ENCODE data around the gene USPL1.
A peak's percentile ranks its signal among the peaks of the same experiment; 100 is the strongest.

Gene USPL1

GRCh38 chr13:30570691-30571090 is 47.0 kb upstream of the USPL1 start:
- Histone ChIP-seq H3K27ac (ENCODE audit: extremely low read depth, low read depth, low read length) (no peak overlapping the region), H3K4me3 (ENCODE audit: low read depth, low read length) (no peak overlapping the region), H3K36me3 (ENCODE audit: control insufficient read depth in 2 of 2, insufficient read depth in 1 of 2, low read length in 2 of 2) (no peaks in the 10 kb centered on the region), H3K4me1 (ENCODE audit: control insufficient read depth, insufficient read depth, low read length) (no peaks in the 10 kb centered on the region; the same call in 1 of the 2 replicates), H3K9me3 (ENCODE audit: control insufficient read depth, insufficient read depth, low read depth, low read length) (no peaks in the 10 kb centered on the region)
- ChIA-PET POLR2A (interaction anchor here (0.6 kb wide), 1 partner anchor 37 kb away, joined by 5 read pairs; no protein-coding TSS in a partner anchor), CTCF (no interaction called here)
- TF ChIP-seq ZNF266 (tag by site-specific recombination; IDR thresholded peaks at IDR 0.05; ENCODE audit: low read depth), result no peak
- no peak for TF ChIP-seq ZNF571 (tag by site-specific recombination; IDR thresholded peaks at IDR 0.05)
- TF ChIP-seq HOXD13 (CRISPR knock-in tag; IDR thresholded peaks at IDR 0.05; ENCODE audit: borderline replicate concordance), result no peak
- TF ChIP-seq ZNF132 (tag by site-specific recombination; IDR thresholded peaks at IDR 0.05; ENCODE audit: borderline replicate concordance), result no peak
- TF ChIP-seq ZNF37A (tag by site-specific recombination; IDR thresholded peaks at IDR 0.05), result no peak
- TF ChIP-seq ZNF112 (tag by site-specific recombination; IDR thresholded peaks at IDR 0.05), result no peak

- TF ChIP-seq ZNF654 (tag by site-specific recombination; IDR thresholded peaks at IDR 0.05; ENCODE audit: low read depth), result peak; percentile 19; the same call in 1 of the 2 replicates
- TF ChIP-seq ZNF335 (tag by site-specific recombination; conservative IDR thresholded peaks at IDR 0.05), result 0 out of 2 replicates have a peak, but pooled peaks have one; percentile 23
- TF ChIP-seq ZNF404 (tag by site-specific recombination; IDR thresholded peaks at IDR 0.05), result no peak
Measured at GRCh38 chr13:30572859-30573275, 44.9 kb upstream of the USPL1 start.

DNA sequence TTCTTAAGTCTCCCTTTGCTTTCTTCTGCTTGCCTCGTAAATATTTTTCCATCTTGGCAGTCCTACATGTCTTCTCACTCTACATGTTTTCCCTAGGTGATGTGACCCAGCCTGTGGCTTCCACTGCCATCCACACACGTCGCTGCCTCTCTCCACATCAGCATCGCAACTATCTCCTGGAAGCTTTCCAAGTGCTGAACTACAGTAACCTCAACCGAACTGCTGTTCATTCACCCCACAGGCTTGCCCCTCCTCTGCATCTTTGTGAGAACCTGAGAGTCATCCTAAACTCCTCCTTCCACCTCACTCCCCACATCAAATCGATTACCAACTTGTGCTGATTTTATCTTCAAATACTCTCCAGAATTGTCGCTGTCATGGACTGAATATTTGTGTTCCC is 41.2 kb upstream of the USPL1 start:
- no peak overlapping the region for H3K4me3 ChIP-seq (ENCODE audit: low read depth, low read length)
- no peak overlapping the region for H3K27ac ChIP-seq (ENCODE audit: extremely low read depth, low read depth, low read length)
- no peaks in the 10 kb centered on the region for H3K36me3 ChIP-seq (ENCODE audit: control insufficient read depth in 2 of 2, insufficient read depth in 1 of 2, low read length in 2 of 2)
- no peaks in the 10 kb centered on the region; the same call in 1 of the 2 replicates for H3K4me1 ChIP-seq (ENCODE audit: control insufficient read depth, insufficient read depth, low read length)
- no peaks in the 10 kb centered on the region for H3K9me3 ChIP-seq (ENCODE audit: control insufficient read depth, insufficient read depth, low read depth, low read length)
- ChIA-PET POLR2A (interaction anchor here (0.6 to 0.9 kb wide), 3 partner anchors 39 to 41 kb away, joined by 3 to 4 read pairs (median 3); partner anchors contain the start of gene USPL1), CTCF (no interaction called here)
- TF ChIP-seq ZSCAN18 (tag by site-specific recombination; IDR thresholded peaks at IDR 0.05) (no peak), ZNF530 (tag by site-specific recombination; IDR thresholded peaks at IDR 0.05; ENCODE audit: low read depth) (no peak), ZNF354C (tag by site-specific recombination; IDR thresholded peaks at IDR 0.05; ENCODE audit: borderline replicate concordance, low read depth) (no peak), ZNF701 (tag by site-specific recombination; IDR thresholded peaks at IDR 0.05) (no peak), ZFP41 (tag by site-specific recombination; IDR thresholded peaks at IDR 0.05; ENCODE audit: borderline replicate concordance) (no peak), ZNF645 (tag by site-specific recombination; IDR thresholded peaks at IDR 0.05) (no peak), ZNF660 (tag by site-specific recombination; IDR thresholded peaks at IDR 0.05) (no peak), ZFP3 (tag by site-specific recombination; IDR thresholded peaks at IDR 0.05; ENCODE audit: low read depth) (no peak), ZNF558 (tag by site-specific recombination; IDR thresholded peaks at IDR 0.05) (no peak), ZNF211 (tag by site-specific recombination; IDR thresholded peaks at IDR 0.05; ENCODE audit: low read depth) (no peak), KLF7 (tag by site-specific recombination; IDR thresholded peaks at IDR 0.05; ENCODE audit: borderline replicate concordance) (no peak), ZNF837 (tag by site-specific recombination; IDR thresholded peaks at IDR 0.05) (no peak), ZNF555 (tag by site-specific recombination; conservative IDR thresholded peaks at IDR 0.05) (no peak), HIC1 (tag by site-specific recombination; IDR thresholded peaks at IDR 0.05) (no peak)

More at GRCh38 chr13:30572859-30573275, 44.9 kb upstream of the USPL1 start:
- no peaks in the 10 kb centered on the region for H3K36me3 ChIP-seq (ENCODE audit: control insufficient read depth in 2 of 2, insufficient read depth in 1 of 2, low read length in 2 of 2)
- H3K9me3 ChIP-seq (ENCODE audit: control insufficient read depth, insufficient read depth, low read depth, low read length), result no peaks in the 10 kb centered on the region
- H3K27ac ChIP-seq (ENCODE audit: extremely low read depth, low read depth, low read length), result no peak overlapping the region
- no peak overlapping the region for H3K4me3 ChIP-seq (ENCODE audit: low read depth, low read length)
- ChIA-PET POLR2A (no interaction called here), CTCF (no interaction called here)
- no peaks in the 10 kb centered on the region; the same call in 1 of the 2 replicates for H3K4me1 ChIP-seq (ENCODE audit: control insufficient read depth, insufficient read depth, low read length)
